Peyer's patch (tissue), 4 donors: ENCODE data around the gene SYCE3. TPM values are rescaled to one million over a fixed set of nuclear protein-coding genes. Genes with fewer than 3 reads are reported as not detected.
"Not testable (repeated sequence)": the region's sequence is repeated elsewhere in the genome, so short reads cannot be mapped to it uniquely, and the experiment has no call there.

Experiments
- DNase-seq, 3 donors: peaks; one replicate each; pipeline ENCODE4 v3.0.0-alpha.2; 2017 to 2019
- H3K27ac ChIP-seq, 4 donors: fragments of 200-600 bp; sonication (generic); one replicate each; pipeline ENCODE4 v1.5.1; 2016 to 2019
- H3K27me3 ChIP-seq, 2 donors: fragments of 200-600 bp; sonication (generic); one replicate each; pipeline ENCODE4 v1.5.1; 2019
- H3K36me3 ChIP-seq, 3 donors: fragments of 200-600 bp; sonication (generic); one replicate each; pipeline ENCODE4 v1.5.1; 2016 to 2019
- H3K4me1 ChIP-seq, 4 donors: fragments of 200-600 bp; sonication (generic); one replicate each; pipeline ENCODE4 v1.5.1; 2016 to 2019
- H3K4me3 ChIP-seq, 4 donors: fragments of 200-600 bp; sonication (generic); 1 replicate in 3 of 4; 2 replicates in 1 of 4; pipeline ENCODE4 v1.5.1; 2016 to 2019; ENCODE audit warnings: mild to moderate bottlenecking in 1 of 4
- H3K9me3 ChIP-seq, 4 donors: fragments of 200-600 bp; sonication (generic); one replicate each; pipeline ENCODE4 v1.5.1; 2016 to 2019; ENCODE audit warnings: mild to moderate bottlenecking in 1 of 4
- POLR2A ChIP-seq, 2 donors: fragments of 450-650 bp; IDR thresholded peaks; one replicate each; pipeline ENCODE4 v1.5.1; 2017; ENCODE audit warnings: antibody characterized with exemption in 2 of 2, mild to moderate bottlenecking in 2 of 2, moderate library complexity in 2 of 2
- total RNA-seq, 4 donors: library from RNA; depleted of rRNA; stranded (reverse); fragments of >200 nt; gene quantifications; one replicate each; pipeline ENCODE4 v1.1.0, GENCODE V29; 2016
- TF ChIP-seq, protein P1 (sequence below), 6 experiments: fragments of 450-650 bp in 4 of 6; fragments of 200-600 bp in 2 of 6; sonication (generic) in 1 of 6; IDR thresholded peaks; one replicate each; pipeline ENCODE4 v1.5.1; 2017 to 2019; ENCODE audit warnings: antibody characterized with exemption in 6 of 6, mild to moderate bottlenecking in 3 of 6, moderate library complexity in 1 of 6

SYCE3 gene
- total RNA-seq, 4 donors from 2014 or later: not detected

DNA sequence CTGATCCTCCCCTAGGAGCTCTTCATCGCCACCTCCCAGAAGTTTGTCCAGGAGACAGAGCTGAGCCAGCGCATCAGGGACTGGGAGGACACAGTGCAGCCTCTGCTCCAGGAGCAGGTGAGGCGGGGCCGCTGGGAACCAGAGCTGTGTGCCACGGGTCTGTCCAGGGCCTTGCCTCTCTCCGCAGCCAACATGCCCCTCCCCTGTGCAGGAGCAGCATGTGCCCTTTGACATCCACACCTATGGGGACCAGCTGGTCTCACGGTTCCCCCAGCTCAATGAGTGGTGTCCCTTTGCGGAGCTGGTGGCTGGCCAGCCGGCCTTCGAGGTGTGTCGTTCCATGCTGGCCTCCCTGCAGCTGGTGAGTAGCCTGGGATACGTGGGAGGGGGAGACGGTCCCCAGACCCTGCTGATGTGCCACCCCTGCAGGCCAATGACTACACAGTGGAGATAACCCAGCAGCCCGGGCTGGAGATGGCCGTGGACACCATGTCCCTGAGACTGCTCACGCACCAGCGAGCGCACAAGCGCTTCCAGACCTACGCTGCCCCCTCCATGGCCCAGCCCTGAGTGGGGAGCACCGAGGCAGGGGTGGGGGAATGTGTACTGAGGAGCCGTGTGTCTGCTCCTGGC is 39.8 kb downstream of the SYCE3 start:
- no peak for DNase-seq
- Histone ChIP-seq H3K27ac (no peak overlapping the region), H3K36me3 (peaks cover 0 to 60% (median 0%) of the 10 kb centered on the region in 3 donors), H3K9me3 (no peaks in the 10 kb centered on the region), H3K27me3 (no peaks in the 10 kb centered on the region), H3K4me1 (peaks cover 6 to 41% (median 19%) of the 10 kb centered on the region in 4 donors), H3K4me3 (peak overlapping the region in 1 of 4 donors; percentile 82)
- TF ChIP-seq POLR2A (IDR thresholded peaks at IDR 0.05): no peak
- TF ChIP-seq, protein P1, sequence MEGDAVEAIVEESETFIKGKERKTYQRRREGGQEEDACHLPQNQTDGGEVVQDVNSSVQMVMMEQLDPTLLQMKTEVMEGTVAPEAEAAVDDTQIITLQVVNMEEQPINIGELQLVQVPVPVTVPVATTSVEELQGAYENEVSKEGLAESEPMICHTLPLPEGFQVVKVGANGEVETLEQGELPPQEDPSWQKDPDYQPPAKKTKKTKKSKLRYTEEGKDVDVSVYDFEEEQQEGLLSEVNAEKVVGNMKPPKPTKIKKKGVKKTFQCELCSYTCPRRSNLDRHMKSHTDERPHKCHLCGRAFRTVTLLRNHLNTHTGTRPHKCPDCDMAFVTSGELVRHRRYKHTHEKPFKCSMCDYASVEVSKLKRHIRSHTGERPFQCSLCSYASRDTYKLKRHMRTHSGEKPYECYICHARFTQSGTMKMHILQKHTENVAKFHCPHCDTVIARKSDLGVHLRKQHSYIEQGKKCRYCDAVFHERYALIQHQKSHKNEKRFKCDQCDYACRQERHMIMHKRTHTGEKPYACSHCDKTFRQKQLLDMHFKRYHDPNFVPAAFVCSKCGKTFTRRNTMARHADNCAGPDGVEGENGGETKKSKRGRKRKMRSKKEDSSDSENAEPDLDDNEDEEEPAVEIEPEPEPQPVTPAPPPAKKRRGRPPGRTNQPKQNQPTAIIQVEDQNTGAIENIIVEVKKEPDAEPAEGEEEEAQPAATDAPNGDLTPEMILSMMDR (IDR thresholded peaks at IDR 0.05): no peak

DNA sequence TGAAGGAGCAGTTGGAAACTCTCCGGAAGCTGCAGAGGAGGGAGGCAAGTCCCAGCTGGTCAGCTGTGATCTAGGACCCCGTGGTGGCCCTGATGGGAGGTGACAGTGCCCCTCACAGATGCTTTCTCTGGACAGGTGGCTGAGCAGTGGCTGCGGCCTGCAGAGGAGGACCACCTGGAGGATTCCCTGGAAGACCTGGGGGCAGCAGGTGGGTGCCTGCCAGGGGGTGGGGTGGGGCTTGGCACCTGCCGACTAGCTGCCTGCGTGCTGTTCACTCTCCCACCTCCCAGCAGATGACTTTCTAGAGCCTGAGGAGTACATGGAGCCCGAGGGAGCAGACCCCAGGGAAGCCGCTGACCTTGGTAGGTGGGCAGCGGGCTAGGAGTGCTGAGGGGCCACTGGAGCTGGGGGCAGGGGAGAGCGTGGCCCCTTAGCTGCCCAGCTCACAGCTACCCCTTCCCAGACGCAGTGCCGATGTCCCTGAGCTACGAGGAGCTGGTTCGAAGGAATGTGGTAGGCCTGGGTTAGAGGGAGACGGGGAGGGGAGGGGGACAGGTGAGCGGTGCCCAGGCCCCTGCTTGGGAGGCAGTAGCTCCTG is 40.4 kb downstream of the SYCE3 start:
- H3K27me3 ChIP-seq: no peaks in the 10 kb centered on the region
- peaks cover 0 to 66% (median 0%) of the 10 kb centered on the region in 3 donors for H3K36me3 ChIP-seq
- no peak overlapping the region for H3K4me3 ChIP-seq
- H3K9me3 ChIP-seq: no peaks in the 10 kb centered on the region
- H3K4me1 ChIP-seq: peaks cover 6 to 37% (median 18%) of the 10 kb centered on the region in 4 donors
- no peak for DNase-seq
- no peak overlapping the region for H3K27ac ChIP-seq
- TF ChIP-seq POLR2A (IDR thresholded peaks at IDR 0.05): no peak
- TF ChIP-seq, protein P1 (IDR thresholded peaks at IDR 0.05): no peak

DNA sequence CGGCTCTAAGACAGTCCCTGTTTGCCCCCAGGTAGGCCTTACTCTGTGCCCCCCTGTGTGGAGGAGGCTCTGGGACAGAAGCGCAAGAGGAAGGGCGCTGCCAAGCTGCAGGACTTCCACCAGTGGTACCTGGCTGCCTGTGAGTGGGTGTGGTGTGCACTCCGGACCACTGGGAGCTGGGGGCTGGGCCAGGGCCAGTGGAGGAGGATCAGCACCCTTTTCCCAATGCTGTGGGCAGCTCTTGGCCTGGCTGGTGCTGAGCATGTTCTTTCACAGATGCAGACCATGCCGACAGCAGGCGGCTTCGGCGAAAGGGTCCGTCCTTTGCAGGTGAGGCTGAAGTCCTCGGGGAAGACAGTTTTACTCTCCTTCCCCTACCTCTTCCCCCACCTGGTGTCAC is 41.0 kb downstream of the SYCE3 start:
- peaks cover 0 to 72% (median 0%) of the 10 kb centered on the region in 3 donors for H3K36me3 ChIP-seq
- DNase-seq: no peak
- H3K9me3 ChIP-seq: no peaks in the 10 kb centered on the region
- no peaks in the 10 kb centered on the region for H3K27me3 ChIP-seq
- TF ChIP-seq, protein P1 (IDR thresholded peaks at IDR 0.05): no peak
- TF ChIP-seq POLR2A (IDR thresholded peaks at IDR 0.05): no peak
- no peak overlapping the region for H3K27ac ChIP-seq
- H3K4me1 ChIP-seq: peaks cover 4 to 31% (median 13%) of the 10 kb centered on the region in 4 donors
- no peak overlapping the region for H3K4me3 ChIP-seq

DNA sequence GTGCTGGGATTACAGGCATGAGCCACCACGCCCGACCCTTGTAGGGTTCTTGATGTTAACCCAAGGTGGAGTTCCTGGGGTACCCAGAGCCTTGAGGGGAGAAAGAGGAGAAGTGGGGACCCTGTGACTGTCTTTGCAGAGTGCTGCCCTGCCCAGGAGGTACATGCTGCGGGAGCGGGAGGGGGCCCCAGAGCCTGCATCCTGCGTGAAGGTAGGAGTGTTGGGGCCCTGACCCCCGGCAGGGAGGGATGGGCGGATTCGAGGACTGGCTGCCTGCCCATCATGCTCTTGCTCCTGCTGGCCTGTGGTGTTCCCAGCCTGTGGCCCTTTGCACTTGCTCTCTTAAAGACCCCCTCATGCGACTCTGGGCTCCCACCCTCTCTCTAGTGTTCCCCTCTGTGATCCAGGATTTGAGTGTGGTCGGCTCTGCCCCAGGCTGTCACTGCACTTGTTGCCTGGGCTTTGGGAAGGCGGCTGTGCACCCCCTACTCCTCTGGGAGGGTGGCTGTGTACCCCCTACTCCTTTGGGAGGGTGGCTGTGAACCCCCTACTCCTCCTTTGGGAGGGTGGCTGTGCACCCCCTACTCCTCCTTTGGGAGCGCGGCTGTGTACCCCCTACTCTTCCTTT is 41.8 kb downstream of the SYCE3 start:
- Histone ChIP-seq H3K27me3 (no peaks in the 10 kb centered on the region), H3K27ac (no peak overlapping the region), H3K36me3 (peaks cover 0 to 76% (median 0%) of the 10 kb centered on the region in 3 donors), H3K4me3 (no peak overlapping the region), H3K4me1 (peaks cover 4 to 25% (median 10%) of the 10 kb centered on the region in 4 donors), H3K9me3 (no peaks in the 10 kb centered on the region)
- no peak for TF ChIP-seq POLR2A (IDR thresholded peaks at IDR 0.05)
- TF ChIP-seq, protein P1 (IDR thresholded peaks at IDR 0.05): no peak
- DNase-seq: no peak

DNA sequence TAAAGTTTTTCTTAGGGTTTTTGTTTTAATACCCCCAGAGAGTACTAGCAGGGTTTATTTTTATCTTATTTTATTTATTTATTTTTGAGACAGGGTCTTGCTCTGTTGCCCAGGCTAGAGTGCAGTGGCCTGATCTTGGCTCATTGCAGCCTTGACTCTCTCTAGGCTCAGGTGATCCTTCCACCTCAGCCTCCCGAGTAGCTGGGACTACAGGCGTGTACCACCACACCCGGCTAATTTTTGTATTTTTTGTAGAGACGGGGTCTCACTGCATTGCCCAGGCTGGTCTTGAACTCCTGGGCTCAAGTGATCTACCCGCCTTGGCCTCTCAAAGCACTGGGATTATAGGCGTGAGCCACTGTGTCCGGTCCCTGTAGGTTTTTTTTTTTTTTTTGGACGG is 42.5 kb downstream of the SYCE3 start:
- H3K4me3 ChIP-seq, DNase-seq, H3K27ac ChIP-seq, H3K9me3 ChIP-seq, H3K27me3 ChIP-seq: not testable (repeated sequence)
- peaks cover 0 to 76% (median 0%) of the 10 kb centered on the region in 3 donors for H3K36me3 ChIP-seq
- H3K4me1 ChIP-seq: peaks cover 4 to 25% (median 10%) of the 10 kb centered on the region in 4 donors

DNA sequence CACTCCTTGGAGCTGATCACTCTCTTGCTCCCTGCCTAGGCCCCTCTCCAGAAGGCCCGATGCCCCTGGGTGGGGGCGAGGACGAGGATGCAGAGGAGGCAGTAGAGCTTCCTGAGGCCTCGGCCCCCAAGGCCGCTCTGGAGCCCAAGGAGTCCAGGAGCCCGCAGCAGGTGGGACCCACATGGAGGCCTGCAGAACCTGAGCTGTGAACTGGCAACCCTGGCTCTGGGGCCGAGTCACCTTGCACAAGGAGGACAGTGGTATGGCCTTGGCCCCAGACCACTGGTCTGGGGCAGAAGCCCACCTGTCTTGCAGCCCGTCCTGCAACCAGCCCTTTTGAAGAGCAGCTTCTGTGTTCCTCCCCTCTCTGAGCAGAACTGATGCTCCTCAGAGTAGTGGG is 43.6 kb downstream of the SYCE3 start:
- no peaks in the 10 kb centered on the region for H3K9me3 ChIP-seq
- H3K4me3 ChIP-seq: no peak overlapping the region
- H3K36me3 ChIP-seq: peaks cover 0 to 76% (median 0%) of the 10 kb centered on the region in 3 donors
- no peak overlapping the region for H3K27ac ChIP-seq
- no peaks in the 10 kb centered on the region for H3K27me3 ChIP-seq
- no peak for DNase-seq
- peaks cover under 1 to 15% (median 2%) of the 10 kb centered on the region in 4 donors for H3K4me1 ChIP-seq
- no peak for TF ChIP-seq POLR2A (IDR thresholded peaks at IDR 0.05)
- TF ChIP-seq, protein P1 (IDR thresholded peaks at IDR 0.05): no peak
